Measurements from ENCODE around the gene SCNN1B. TPM values are rescaled to one million over a fixed set of nuclear protein-coding genes. Genes with fewer than 3 reads are reported as not detected.
A peak's percentile ranks its signal among the peaks of the same experiment; 100 is the strongest.
"Not testable (repeated sequence)": the region's sequence is repeated elsewhere in the genome, so short reads cannot be mapped to it uniquely, and the experiment has no call there.

Gene SCNN1B
- total RNA-seq, 2 experiments from 2014 or later: not detected

DNA sequence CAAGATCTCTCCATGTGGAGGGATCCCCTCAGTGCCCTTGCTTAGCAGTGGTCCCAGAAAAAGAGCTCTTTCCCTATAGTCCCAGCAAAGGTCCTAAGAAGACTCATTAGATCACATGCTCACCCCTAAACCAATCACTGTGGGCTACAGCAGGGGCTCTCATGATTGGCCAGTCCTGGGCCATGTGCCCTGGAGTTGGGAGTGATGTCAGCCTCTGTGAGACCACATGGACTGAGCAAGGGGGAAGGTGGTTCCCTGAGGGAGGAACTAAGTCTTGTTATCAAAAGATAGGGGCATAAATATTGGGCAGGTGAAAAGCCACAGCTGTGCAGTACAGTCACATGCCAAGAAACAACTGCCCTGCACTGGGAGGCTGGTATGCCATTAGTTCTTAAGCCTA, 51.3 kb downstream of the SCNN1B start:
- DNase-seq: no peak
- Mint-ChIP-seq H3K27me3 (ENCODE audit: low read depth) (no peaks in the 10 kb centered on the region), H3K4me3 (no peak overlapping the region), H3K27ac (no peak overlapping the region), H3K9me3 (ENCODE audit: insufficient read depth) (no peaks in the 10 kb centered on the region), H3K4me1 (ENCODE audit: low read depth) (no peaks in the 10 kb centered on the region), H3K36me3 (ENCODE audit: low read depth) (no peaks in the 10 kb centered on the region)
- ATAC-seq: no peak
- POLR2A ChIA-PET: no interaction called here
- CTCF ChIA-PET: no interaction called here

DNA sequence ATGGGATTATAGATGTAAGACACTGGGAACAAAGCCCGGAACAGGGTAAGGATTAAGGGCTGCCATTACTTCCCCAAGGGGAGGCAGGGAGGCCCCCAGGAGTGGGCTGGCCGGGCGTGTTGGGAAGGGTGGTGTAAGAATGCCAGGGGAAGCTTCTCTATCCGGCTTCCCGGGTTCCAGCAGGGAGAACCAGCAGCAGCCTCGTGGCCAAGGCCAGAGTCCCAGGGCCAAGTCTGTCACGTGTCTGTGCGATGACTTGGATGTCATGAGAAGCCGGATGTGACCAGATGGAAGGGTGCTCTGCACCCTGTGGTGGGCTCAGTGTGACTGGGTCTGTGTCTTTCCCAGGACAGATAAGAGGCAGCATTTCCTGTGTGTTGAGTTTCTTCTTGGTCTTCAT, 52.1 kb downstream of the SCNN1B start:
- no peaks in the 10 kb centered on the region for H3K9me3 Mint-ChIP-seq (ENCODE audit: insufficient read depth)
- no peak for ATAC-seq
- H3K36me3 Mint-ChIP-seq (ENCODE audit: low read depth): no peaks in the 10 kb centered on the region
- no peak for DNase-seq
- H3K4me3 Mint-ChIP-seq: no peak overlapping the region
- H3K27ac Mint-ChIP-seq: no peak overlapping the region
- H3K4me1 Mint-ChIP-seq (ENCODE audit: low read depth): no peaks in the 10 kb centered on the region
- POLR2A ChIA-PET: no interaction called here
- CTCF ChIA-PET: no interaction called here
- no peaks in the 10 kb centered on the region for H3K27me3 Mint-ChIP-seq (ENCODE audit: low read depth)

- POLR2A ChIA-PET: no interaction called here
- H3K27me3 Mint-ChIP-seq (ENCODE audit: low read depth): no peaks in the 10 kb centered on the region
- H3K36me3 Mint-ChIP-seq (ENCODE audit: low read depth): no peaks in the 10 kb centered on the region
- H3K4me3 Mint-ChIP-seq: no peak overlapping the region
- no peak overlapping the region for H3K27ac Mint-ChIP-seq
- DNase-seq: no peak
- CTCF ChIA-PET: no interaction called here
- H3K9me3 Mint-ChIP-seq (ENCODE audit: insufficient read depth): no peaks in the 10 kb centered on the region
- H3K4me1 Mint-ChIP-seq (ENCODE audit: low read depth): no peaks in the 10 kb centered on the region
- no peak for ATAC-seq
Measured at GRCh38 chr16:23355106-23355670, 53.1 kb downstream of the SCNN1B start.

GRCh38 chr16:23356941-23357340, 54.8 kb downstream of the SCNN1B start:
- H3K9me3 Mint-ChIP-seq (ENCODE audit: insufficient read depth): no peaks in the 10 kb centered on the region

DNA sequence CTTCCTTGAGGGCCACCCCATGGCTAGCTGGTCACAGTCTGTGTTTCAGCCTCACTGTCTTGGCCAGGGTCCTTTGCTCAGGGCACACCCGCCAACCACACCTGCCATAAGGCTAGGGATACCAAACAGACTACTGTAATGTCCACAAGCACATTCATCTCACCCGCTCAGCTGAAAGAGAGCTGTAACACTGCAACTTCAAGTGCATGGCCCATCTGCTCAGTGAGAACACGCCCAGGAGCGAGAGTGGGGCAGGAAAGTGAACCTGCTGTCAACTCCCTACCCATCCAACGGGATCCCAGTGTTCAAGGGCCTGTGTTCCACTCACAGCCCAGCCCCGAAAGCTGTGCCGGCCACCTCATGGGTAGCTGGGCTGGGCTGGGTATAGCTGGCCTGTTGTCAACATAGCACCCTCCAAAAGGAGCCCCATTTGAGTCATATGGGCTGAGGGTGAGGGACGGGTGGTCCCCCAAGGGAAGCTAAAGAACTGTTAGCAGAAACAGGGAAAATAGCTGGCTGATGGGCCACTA, 55.7 kb downstream of the SCNN1B start:
- H3K4me3 Mint-ChIP-seq: no peak overlapping the region
- H3K9me3 Mint-ChIP-seq (ENCODE audit: insufficient read depth): no peaks in the 10 kb centered on the region
- no peaks in the 10 kb centered on the region for H3K27me3 Mint-ChIP-seq (ENCODE audit: low read depth)
- CTCF ChIA-PET: no interaction called here
- no peak for ATAC-seq
- POLR2A ChIA-PET: interaction anchor here (0.6 kb wide), 1 partner anchor 894 kb away, joined by 3 read pairs; no protein-coding TSS in a partner anchor
- H3K36me3 Mint-ChIP-seq (ENCODE audit: low read depth): no peaks in the 10 kb centered on the region
- H3K4me1 Mint-ChIP-seq (ENCODE audit: low read depth): no peaks in the 10 kb centered on the region
- H3K27ac Mint-ChIP-seq: no peak overlapping the region
- no peak for DNase-seq

More at GRCh38 chr16:23356941-23357340, 54.8 kb downstream of the SCNN1B start:
- Mint-ChIP-seq H3K4me1 (ENCODE audit: low read depth) (no peaks in the 10 kb centered on the region), H3K4me3 (no peak overlapping the region), H3K27ac (no peak overlapping the region), H3K27me3 (ENCODE audit: low read depth) (no peaks in the 10 kb centered on the region), H3K36me3 (ENCODE audit: low read depth) (no peaks in the 10 kb centered on the region)
- CTCF ChIA-PET: no interaction called here
- ATAC-seq (no peak), DNase-seq (no peak)
- POLR2A ChIA-PET: no interaction called here

DNA sequence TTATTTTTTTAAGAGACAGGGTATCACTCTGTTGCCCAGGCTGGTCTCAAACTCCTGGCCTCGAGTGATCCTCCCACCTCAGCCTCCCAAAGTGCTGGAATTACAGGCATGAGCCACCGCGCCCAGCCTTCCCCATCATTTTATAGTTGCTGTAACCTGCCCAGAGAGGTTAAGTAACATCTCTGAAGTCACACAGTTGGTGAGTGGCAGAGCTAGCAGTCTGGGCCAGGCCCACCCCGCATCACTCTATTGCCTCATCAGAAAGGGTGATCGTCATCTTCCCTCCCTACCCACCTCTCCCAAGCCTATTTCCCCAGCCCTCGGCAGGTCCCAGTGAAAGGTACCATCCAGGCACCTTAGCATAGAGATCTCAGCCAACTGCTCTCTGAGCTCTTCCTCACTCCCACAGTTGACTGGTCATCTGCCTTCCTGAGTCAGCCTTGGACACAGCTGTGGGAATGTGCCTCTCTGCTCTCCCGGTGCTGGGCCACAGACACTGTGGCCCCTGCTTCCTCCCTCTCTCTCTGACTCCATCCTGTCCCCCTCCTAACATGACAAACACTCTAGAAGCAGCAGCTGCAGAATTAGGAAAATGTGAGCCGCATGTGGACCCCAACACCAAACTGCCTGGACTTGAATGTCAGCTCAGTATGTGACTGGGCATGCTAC, 57.1 kb downstream of the SCNN1B start:
- Mint-ChIP-seq H3K9me3 (ENCODE audit: insufficient read depth) (no peaks in the 10 kb centered on the region), H3K4me3 (no peak overlapping the region), H3K27ac (no peak overlapping the region), H3K36me3 (ENCODE audit: low read depth) (no peaks in the 10 kb centered on the region), H3K27me3 (ENCODE audit: low read depth) (no peaks in the 10 kb centered on the region), H3K4me1 (ENCODE audit: low read depth) (no peaks in the 10 kb centered on the region)
- ATAC-seq: no peak
- no peak for DNase-seq
- ChIA-PET CTCF (interaction anchor here (0.6 kb wide), 1 partner anchor 177 kb away, joined by 3 read pairs; the partner anchor contains the start of gene SCNN1G), POLR2A (no interaction called here)

GRCh38 chr16:23362460-23363317, 60.6 kb downstream of the SCNN1B start:
- no peaks in the 10 kb centered on the region for H3K27me3 Mint-ChIP-seq (ENCODE audit: low read depth)
- no peak overlapping the region for H3K27ac Mint-ChIP-seq
- DNase-seq (no peak), ATAC-seq (no peak)
- H3K36me3 Mint-ChIP-seq (ENCODE audit: low read depth): no peaks in the 10 kb centered on the region
- ChIA-PET POLR2A (no interaction called here), CTCF (interaction anchor here (1.6 kb wide), 1 partner anchor 16 kb away, joined by 3 read pairs; no protein-coding TSS in a partner anchor)
- H3K9me3 Mint-ChIP-seq (ENCODE audit: insufficient read depth): no peaks in the 10 kb centered on the region
- H3K4me1 Mint-ChIP-seq (ENCODE audit: low read depth): peaks cover 8% of the 10 kb centered on the region
- no peak overlapping the region for H3K4me3 Mint-ChIP-seq

- peak; percentile 51 for ATAC-seq
- H3K4me3 Mint-ChIP-seq: no peak overlapping the region
- POLR2A ChIA-PET: no interaction called here
Measured at GRCh38 chr16:23365602-23366240, 63.6 kb downstream of the SCNN1B start.

DNA sequence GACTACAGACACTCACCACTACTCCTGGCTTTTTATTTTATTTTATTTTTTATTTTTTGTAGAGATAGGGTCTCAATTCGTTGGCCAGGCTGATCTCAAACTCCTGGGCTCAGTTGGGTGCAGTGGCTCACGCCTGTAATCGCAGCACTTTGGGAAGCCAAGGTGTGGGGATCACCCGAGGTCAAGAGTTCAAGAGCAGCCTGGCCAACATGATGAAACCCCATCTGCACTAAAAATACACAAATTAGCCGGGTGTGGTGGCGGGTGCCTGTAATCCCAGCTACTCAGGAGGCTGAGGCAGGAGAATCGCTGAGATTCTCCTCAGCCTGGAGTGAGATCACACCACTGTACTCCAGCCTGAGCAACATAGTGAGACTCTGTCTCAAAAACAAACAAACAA, 64.2 kb downstream of the SCNN1B start:
- ATAC-seq; H3K27ac Mint-ChIP-seq; H3K4me3 Mint-ChIP-seq; H3K36me3 Mint-ChIP-seq (ENCODE audit: low read depth); H3K9me3 Mint-ChIP-seq (ENCODE audit: insufficient read depth); H3K27me3 Mint-ChIP-seq (ENCODE audit: low read depth); H3K4me1 Mint-ChIP-seq (ENCODE audit: low read depth); DNase-seq; POLR2A ChIA-PET: not testable (repeated sequence)
- CTCF ChIA-PET: interaction anchor here (1.9 kb wide), 1 partner anchor 69 kb away, joined by 5 read pairs; no protein-coding TSS in a partner anchor

More at GRCh38 chr16:23365602-23366240, 63.6 kb downstream of the SCNN1B start:
- Mint-ChIP-seq H3K36me3 (ENCODE audit: low read depth) (no peaks in the 10 kb centered on the region), H3K4me1 (ENCODE audit: low read depth) (peaks cover 8% of the 10 kb centered on the region), H3K9me3 (ENCODE audit: insufficient read depth) (no peaks in the 10 kb centered on the region), H3K27ac (no peak overlapping the region), H3K27me3 (ENCODE audit: low read depth) (no peaks in the 10 kb centered on the region)
- DNase-seq: no peak
- CTCF ChIA-PET: interaction anchor here (1.9 kb wide), 1 partner anchor 70 kb away, joined by 5 read pairs; no protein-coding TSS in a partner anchor

GRCh38 chr16:23367564-23367963, 65.5 kb downstream of the SCNN1B start:
- Mint-ChIP-seq H3K4me3 (no peak overlapping the region), H3K9me3 (ENCODE audit: insufficient read depth) (no peaks in the 10 kb centered on the region), H3K27ac (no peak overlapping the region), H3K4me1 (ENCODE audit: low read depth) (peaks cover 8% of the 10 kb centered on the region), H3K27me3 (ENCODE audit: low read depth) (no peaks in the 10 kb centered on the region), H3K36me3 (ENCODE audit: low read depth) (no peaks in the 10 kb centered on the region)
- DNase-seq (no peak), ATAC-seq (no peak)
- POLR2A ChIA-PET: no interaction called here
- CTCF ChIA-PET: no interaction called here

DNA sequence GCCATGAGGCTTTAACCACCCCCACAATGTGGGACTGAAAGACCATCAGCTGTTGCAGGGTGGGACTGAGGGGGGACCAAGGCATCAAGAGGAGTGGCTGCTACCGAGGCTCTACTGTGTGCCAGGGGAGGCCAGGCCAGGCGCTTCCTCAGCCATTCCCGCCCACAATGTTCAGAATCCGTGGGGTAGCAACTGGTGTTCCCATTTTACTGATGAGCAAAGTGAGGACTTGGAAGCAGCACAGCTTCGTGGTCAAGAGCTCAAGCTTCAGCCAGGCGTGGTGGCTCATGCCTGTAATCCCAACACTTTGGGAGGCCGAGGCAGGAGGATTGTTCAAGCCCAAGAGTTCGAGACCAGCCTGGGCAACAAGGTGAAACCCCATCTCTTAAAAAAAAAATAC, 65.9 kb downstream of the SCNN1B start:
- ATAC-seq: no peak
- H3K9me3 Mint-ChIP-seq (ENCODE audit: insufficient read depth): no peaks in the 10 kb centered on the region
- H3K27me3 Mint-ChIP-seq (ENCODE audit: low read depth): no peaks in the 10 kb centered on the region
- H3K4me1 Mint-ChIP-seq (ENCODE audit: low read depth): peaks cover 8% of the 10 kb centered on the region
- no peak overlapping the region for H3K27ac Mint-ChIP-seq
- CTCF ChIA-PET: interaction anchor here (0.6 kb wide), 1 partner anchor 244 kb away, joined by 4 read pairs; no protein-coding TSS in a partner anchor
- H3K36me3 Mint-ChIP-seq (ENCODE audit: low read depth): no peaks in the 10 kb centered on the region
- no peak for DNase-seq
- no peak overlapping the region for H3K4me3 Mint-ChIP-seq
- POLR2A ChIA-PET: no interaction called here
